Naive thymus-derived CD8-positive, alpha-beta T cell (primary cell): ENCODE measurements around the gene MT1X. TPM values are rescaled to one million over a fixed set of nuclear protein-coding genes. Genes with fewer than 3 reads are reported as not detected.
"Not testable (repeated sequence)": the region's sequence is repeated elsewhere in the genome, so short reads cannot be mapped to it uniquely, and the experiment has no call there.

ENCODE experiments used
- ATAC-seq, 2 donors: fragments of 150-1000 bp; cut with Tn5 transposase in 1 of 2; sonication (Bioruptor Pico), chemical (Tn5 transposase) in 1 of 2; 1 replicate in 1 of 2; 2 replicates in 1 of 2; pipeline ENCODE4 v1.10.0; 2021; ENCODE audit warnings: mild to moderate bottlenecking in 2 of 2, moderate library complexity in 2 of 2
- POLR2A ChIA-PET: fragments of 350-600 bp; sonication (Branson Sonifier 250); formaldehyde crosslinking; loops from one replicate; lab custom pipeline; 2021; ENCODE audit warnings: antibody characterized with exemption; lab: Charles Lee
- DNase-seq, 10 donors: peaks; one replicate each; pipeline versions ENCODE4 v3.0.0 to v3.0.0-alpha.2; 2020 to 2022
- H3K27ac Mint-ChIP-seq, 10 donors: one replicate each; pipeline ENCODE4 v1.8.0; 2020 to 2022; ENCODE audit warnings: mild to moderate bottlenecking in 10 of 10, mixed read lengths in 10 of 10, moderate library complexity in 4 of 10, inconsistent platforms in 1 of 10
- H3K27me3 Mint-ChIP-seq, 5 donors: one replicate each; pipeline ENCODE4 v1.8.0; 2021 to 2022; ENCODE audit warnings: mixed read lengths in 5 of 5
- H3K36me3 Mint-ChIP-seq, 3 donors: one replicate each; pipeline ENCODE4 v1.8.0; 2020 to 2022; ENCODE audit warnings: mixed read lengths in 3 of 3, mild to moderate bottlenecking in 2 of 3, inconsistent platforms in 1 of 3
- H3K4me1 Mint-ChIP-seq, 4 donors: one replicate each; pipeline ENCODE4 v1.8.0; 2021 to 2022; ENCODE audit warnings: mixed read lengths in 4 of 4
- H3K4me3 Mint-ChIP-seq, 10 donors: one replicate each; pipeline ENCODE4 v1.8.0; 2020 to 2022; ENCODE audit warnings: mild to moderate bottlenecking in 10 of 10, mixed read lengths in 10 of 10, moderate library complexity in 6 of 10, inconsistent platforms in 1 of 10
- H3K9me3 Mint-ChIP-seq, 9 donors: one replicate each; pipeline ENCODE4 v1.8.0; 2020 to 2022; ENCODE audit warnings: mixed read lengths in 9 of 9, mild to moderate bottlenecking in 3 of 9, inconsistent platforms in 1 of 9, moderate library complexity in 1 of 9
- polyA plus RNA-seq, 3 donors: library from polyadenylated mRNA; unstranded; fragments of 300-500 nt; fragmentation: Illumina TruSeq; gene quantifications; one replicate each; pipeline ENCODE4 v1.2.3, GENCODE V29; 2021
- total RNA-seq, 8 experiments: library from RNA in 2 of 8; stranded (reverse) in 2 of 8; gene quantifications; one replicate each; pipeline ENCODE4 v1.2.3 and lab custom pipeline; 2021 to 2026

The MT1X gene
- total and polyA plus RNA-seq, 5 experiments from 2014 or later: 27.6 to 201 (median 185) TPM

- H3K27ac Mint-ChIP-seq, DNase-seq, ATAC-seq, H3K36me3 Mint-ChIP-seq, H3K4me3 Mint-ChIP-seq, H3K9me3 Mint-ChIP-seq: not testable (repeated sequence)
- peaks cover 25 to 45% (median 40%) of the 10 kb centered on the region in 5 donors for H3K27me3 Mint-ChIP-seq
- H3K4me1 Mint-ChIP-seq: peaks cover 24 to 53% (median 36%) of the 10 kb centered on the region in 4 donors
- POLR2A ChIA-PET: interaction anchor here (0.6 to 1.0 kb wide), 2 partner anchors 29 to 40 kb away, joined by 3 to 4 read pairs; no protein-coding TSS in a partner anchor
Measured at GRCh38 chr16:56672171-56672570, 10.1 kb upstream of the MT1X start.

GRCh38 chr16:56672761-56673536, 9.3 kb upstream of the MT1X start:
- POLR2A ChIA-PET: interaction anchor here (0.9 to 1.3 kb wide), 2 partner anchors 9 to 16 kb away, joined by 3 to 4 read pairs; partner anchors contain the start of gene MT1X
- Mint-ChIP-seq H3K27ac (peak overlapping the region in 1 of 10 donors; percentile 25), H3K27me3 (peaks cover 21 to 42% (median 33%) of the 10 kb centered on the region in 5 donors), H3K4me3 (no peak overlapping the region), H3K36me3 (no peaks in the 10 kb centered on the region), H3K9me3 (no peaks in the 10 kb centered on the region), H3K4me1 (peaks cover 23 to 46% (median 34%) of the 10 kb centered on the region in 4 donors)
- ATAC-seq (no peak), DNase-seq (no peak)

- H3K4me3 Mint-ChIP-seq: peak overlapping the region in 6 of 10 donors; percentile 3 to 50 (median 38)
Measured at GRCh38 chr16:56673921-56674320, 8.3 kb upstream of the MT1X start.

GRCh38 chr16:56674570-56674969, 7.7 kb upstream of the MT1X start:
- H3K9me3 Mint-ChIP-seq, DNase-seq, H3K36me3 Mint-ChIP-seq, ATAC-seq, POLR2A ChIA-PET: not testable (repeated sequence)
- H3K4me1 Mint-ChIP-seq: peaks cover 11 to 32% (median 22%) of the 10 kb centered on the region in 4 donors
- H3K27me3 Mint-ChIP-seq: peaks cover 10 to 31% (median 19%) of the 10 kb centered on the region in 5 donors
- peak overlapping the region in 5 of 10 donors; percentile 11 to 73 (median 46) for H3K27ac Mint-ChIP-seq
- peak overlapping the region in 6 of 10 donors; percentile 30 to 75 (median 38) for H3K4me3 Mint-ChIP-seq

More at GRCh38 chr16:56673921-56674320, 8.3 kb upstream of the MT1X start:
- H3K27ac Mint-ChIP-seq: peak overlapping the region in 5 of 10 donors; percentile 7 to 77 (median 69)
- no peaks in the 10 kb centered on the region for H3K9me3 Mint-ChIP-seq
- H3K4me1 Mint-ChIP-seq: peaks cover 15 to 38% (median 26%) of the 10 kb centered on the region in 4 donors
- no peaks in the 10 kb centered on the region for H3K36me3 Mint-ChIP-seq
- H3K27me3 Mint-ChIP-seq: peaks cover 13 to 34% (median 25%) of the 10 kb centered on the region in 5 donors
- DNase-seq (peak in 4 of 10 donors; percentile 22 to 60 (median 45)), ATAC-seq (peak; percentile 32 to 33)
- POLR2A ChIA-PET: interaction anchor here (0.9 to 1.3 kb wide), 2 partner anchors 8 to 17 kb away, joined by 3 to 4 read pairs; partner anchors contain the start of gene MT1X

GRCh38 chr16:56675685-56676210, 6.5 kb upstream of the MT1X start:
- H3K36me3 Mint-ChIP-seq: no peaks in the 10 kb centered on the region
- peaks cover 5 to 25% (median 7%) of the 10 kb centered on the region in 5 donors for H3K27me3 Mint-ChIP-seq
- peaks cover 8 to 28% (median 19%) of the 10 kb centered on the region in 4 donors for H3K4me1 Mint-ChIP-seq
- ATAC-seq (peak; percentile 93 to 96), DNase-seq (peak in 9 of 10 donors; percentile 38 to 75 (median 56))
- peak overlapping the region; percentile 70 to 90 (median 81) for H3K4me3 Mint-ChIP-seq
- no peaks in the 10 kb centered on the region for H3K9me3 Mint-ChIP-seq
- H3K27ac Mint-ChIP-seq: peak overlapping the region in 8 of 10 donors; percentile 53 to 88 (median 66)
- POLR2A ChIA-PET: interaction anchor here (1.0 to 2.3 kb wide), 5 partner anchors 14 to 67 kb away, joined by 4 to 8 read pairs (median 5); partner anchors contain the start of gene MT2A

GRCh38 chr16:56677474-56677873, 4.8 kb upstream of the MT1X start:
- POLR2A ChIA-PET: interaction anchor here (0.8 to 2.3 kb wide), 4 partner anchors 24 to 101 kb away, joined by 3 to 7 read pairs (median 4); partner anchors contain the start of gene MT2A
- ATAC-seq: no peak

GRCh38 chr16:56679078-56679730, 3.1 kb upstream of the MT1X start:
- DNase-seq (no peak), ATAC-seq (no peak)
- POLR2A ChIA-PET: interaction anchor here (0.6 kb wide), 2 partner anchors 8 to 411 kb away, joined by 3 to 6 read pairs; no protein-coding TSS in a partner anchor
- peaks cover 0 to 5% (median 0%) of the 10 kb centered on the region in 5 donors for H3K27me3 Mint-ChIP-seq
- no peaks in the 10 kb centered on the region for H3K9me3 Mint-ChIP-seq
- H3K36me3 Mint-ChIP-seq: peaks cover 0 to 2% (median 0%) of the 10 kb centered on the region in 3 donors
- H3K4me1 Mint-ChIP-seq: peaks cover 22 to 54% (median 40%) of the 10 kb centered on the region in 4 donors
- peak overlapping the region in 2 of 10 donors; percentile 4 to 26 for H3K27ac Mint-ChIP-seq
- H3K4me3 Mint-ChIP-seq: no peak overlapping the region

More at GRCh38 chr16:56677474-56677873, 4.8 kb upstream of the MT1X start:
- no peaks in the 10 kb centered on the region for H3K9me3 Mint-ChIP-seq
- H3K4me1 Mint-ChIP-seq: peaks cover 17 to 39% (median 29%) of the 10 kb centered on the region in 4 donors
- H3K27me3 Mint-ChIP-seq: peaks cover 0 to 17% (median 0%) of the 10 kb centered on the region in 5 donors
- H3K36me3 Mint-ChIP-seq: no peaks in the 10 kb centered on the region
- H3K27ac Mint-ChIP-seq: peak overlapping the region in 1 of 10 donors; percentile 80
- peak overlapping the region in 3 of 10 donors; percentile 7 to 44 (median 10) for H3K4me3 Mint-ChIP-seq
- DNase-seq: no peak

- Mint-ChIP-seq H3K4me1 (peaks cover 24 to 54% (median 40%) of the 10 kb centered on the region in 4 donors), H3K4me3 (no peak overlapping the region), H3K27ac (no peak overlapping the region), H3K27me3 (peaks cover 0 to 4% (median 0%) of the 10 kb centered on the region in 5 donors), H3K9me3 (no peaks in the 10 kb centered on the region), H3K36me3 (peaks cover 0 to 4% (median 0%) of the 10 kb centered on the region in 3 donors)
- ATAC-seq (no peak), DNase-seq (no peak)
- POLR2A ChIA-PET: interaction anchor here (0.5 to 0.6 kb wide), 3 partner anchors 7 to 411 kb away, joined by 3 to 6 read pairs (median 3); no protein-coding TSS in a partner anchor
Measured at GRCh38 chr16:56679818-56680217, 2.5 kb upstream of the MT1X start.

- Mint-ChIP-seq H3K27me3 (no peaks in the 10 kb centered on the region), H3K4me1 (peaks cover 17 to 36% (median 27%) of the 10 kb centered on the region in 4 donors), H3K36me3 (peaks cover 5 to 12% (median 8%) of the 10 kb centered on the region in 3 donors), H3K4me3 (peak overlapping the region; percentile 94 to 99 (median 96)), H3K27ac (peak overlapping the region; percentile 94 to 99 (median 98)), H3K9me3 (peaks cover 0 to 6% (median 3%) of the 10 kb centered on the region in 9 donors)
- ATAC-seq (peak in 1 of 2 donors; percentile 10), DNase-seq (no peak)
- POLR2A ChIA-PET: interaction anchor here (1.0 to 3.6 kb wide), 11 partner anchors 11 to 179 kb away, joined by 3 to 21 read pairs (median 6); partner anchors contain the start of gene MT2A
Measured at GRCh38 chr16:56682703-56683397, 580 bp downstream of the MT1X start.

GRCh38 chr16:56683424-56684172, 1.3 kb downstream of the MT1X start:
- ATAC-seq (no peak), DNase-seq (no peak)
- peaks cover 5 to 12% (median 8%) of the 10 kb centered on the region in 3 donors for H3K36me3 Mint-ChIP-seq
- H3K27ac Mint-ChIP-seq: peak overlapping the region in 9 of 10 donors; percentile 19 to 99 (median 96)
- H3K4me1 Mint-ChIP-seq: peaks cover 17 to 36% (median 27%) of the 10 kb centered on the region in 4 donors
- H3K27me3 Mint-ChIP-seq: no peaks in the 10 kb centered on the region
- H3K4me3 Mint-ChIP-seq: peak overlapping the region; percentile 94 to 99 (median 96)
- POLR2A ChIA-PET: interaction anchor here (0.9 to 3.6 kb wide), 8 partner anchors 12 to 76 kb away, joined by 3 to 21 read pairs (median 13); partner anchors contain the start of gene MT2A
- H3K9me3 Mint-ChIP-seq: peaks cover 0 to 6% (median 3%) of the 10 kb centered on the region in 9 donors
